Measurements from ENCODE around the gene SFXN5.

Gene SFXN5

DNA sequence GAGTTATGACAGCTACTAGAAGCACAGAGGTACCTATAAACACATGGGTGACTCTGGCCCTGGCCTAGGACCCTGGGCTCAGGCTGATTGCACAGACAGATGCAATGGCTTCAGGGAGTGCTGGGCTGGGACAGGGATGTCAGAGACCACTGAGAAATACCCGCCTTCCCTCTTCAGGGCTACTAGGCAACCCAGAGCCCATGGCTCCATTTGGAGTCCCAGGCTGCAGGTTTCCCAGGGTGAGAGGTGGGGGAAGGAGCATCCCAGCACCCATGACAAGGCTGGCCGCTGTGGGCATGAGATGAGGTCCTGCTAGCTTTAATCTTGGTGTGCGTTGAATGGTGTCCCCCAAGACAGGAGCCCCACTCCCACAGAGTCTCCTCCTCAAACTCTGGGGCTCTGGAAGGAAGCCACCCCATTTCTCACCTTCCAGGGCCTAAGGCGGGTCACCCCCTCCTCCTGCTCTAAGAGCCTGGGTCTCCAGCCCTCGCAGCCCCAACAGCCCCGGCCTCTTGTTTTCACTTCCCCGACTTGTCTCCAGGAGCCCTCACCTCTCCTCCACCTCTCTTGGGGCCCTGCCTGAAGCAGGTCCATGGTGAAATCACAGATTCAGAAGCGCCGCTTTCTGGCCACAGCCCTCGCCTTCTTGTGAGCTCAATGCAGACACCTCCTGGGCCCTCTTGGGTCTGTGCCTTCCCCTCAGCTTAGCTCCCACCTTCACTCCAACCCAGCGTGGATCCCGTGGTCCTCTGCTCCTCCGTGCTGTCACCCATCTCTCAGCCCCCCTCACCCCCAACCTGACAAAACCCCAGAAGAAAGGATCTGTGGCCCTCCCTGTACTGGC is 112.7 kb downstream of the SFXN5 start:
- DNase-seq (ENCODE audit: low read depth in 2 of 2): no peak

DNA sequence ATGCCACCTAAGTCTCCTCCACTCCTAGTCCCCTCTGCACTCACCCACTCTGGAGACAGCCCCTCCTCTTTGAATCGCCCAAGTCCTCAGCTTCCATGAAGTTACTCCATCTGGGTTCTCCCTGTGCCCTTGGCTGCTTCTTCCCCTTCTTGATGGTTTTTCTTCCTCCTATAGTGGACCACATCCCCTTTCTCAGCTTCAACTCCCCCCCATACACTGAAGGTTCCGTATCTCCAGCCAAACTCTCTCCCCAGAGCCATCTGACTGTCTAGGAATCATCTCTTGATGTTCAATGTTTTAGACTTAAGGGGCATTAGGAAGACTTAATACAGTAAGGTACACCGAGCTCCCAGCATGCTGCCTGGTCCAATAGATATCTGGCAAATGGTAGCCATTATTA is 114.6 kb downstream of the SFXN5 start:
- no peak for DNase-seq (ENCODE audit: low read depth in 2 of 2)

DNA sequence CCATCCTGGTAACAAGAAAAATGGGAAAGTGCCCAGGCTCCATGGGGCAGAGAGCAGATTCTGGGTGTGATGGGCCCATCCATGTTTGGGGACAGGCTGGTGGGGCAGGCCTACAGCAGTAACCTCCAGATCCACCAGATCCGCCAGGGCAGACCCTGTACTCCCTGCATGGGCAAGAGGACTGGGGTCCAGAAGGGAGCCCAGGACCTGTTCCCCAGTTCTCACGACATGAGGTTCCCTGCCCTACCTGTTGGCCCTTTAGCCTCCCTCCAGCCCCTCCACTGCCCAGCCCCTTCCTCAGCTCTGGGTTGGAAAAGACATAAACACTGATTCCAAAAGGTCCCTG is 115.5 kb downstream of the SFXN5 start:
- no peak for DNase-seq (ENCODE audit: low read depth in 2 of 2)

DNA sequence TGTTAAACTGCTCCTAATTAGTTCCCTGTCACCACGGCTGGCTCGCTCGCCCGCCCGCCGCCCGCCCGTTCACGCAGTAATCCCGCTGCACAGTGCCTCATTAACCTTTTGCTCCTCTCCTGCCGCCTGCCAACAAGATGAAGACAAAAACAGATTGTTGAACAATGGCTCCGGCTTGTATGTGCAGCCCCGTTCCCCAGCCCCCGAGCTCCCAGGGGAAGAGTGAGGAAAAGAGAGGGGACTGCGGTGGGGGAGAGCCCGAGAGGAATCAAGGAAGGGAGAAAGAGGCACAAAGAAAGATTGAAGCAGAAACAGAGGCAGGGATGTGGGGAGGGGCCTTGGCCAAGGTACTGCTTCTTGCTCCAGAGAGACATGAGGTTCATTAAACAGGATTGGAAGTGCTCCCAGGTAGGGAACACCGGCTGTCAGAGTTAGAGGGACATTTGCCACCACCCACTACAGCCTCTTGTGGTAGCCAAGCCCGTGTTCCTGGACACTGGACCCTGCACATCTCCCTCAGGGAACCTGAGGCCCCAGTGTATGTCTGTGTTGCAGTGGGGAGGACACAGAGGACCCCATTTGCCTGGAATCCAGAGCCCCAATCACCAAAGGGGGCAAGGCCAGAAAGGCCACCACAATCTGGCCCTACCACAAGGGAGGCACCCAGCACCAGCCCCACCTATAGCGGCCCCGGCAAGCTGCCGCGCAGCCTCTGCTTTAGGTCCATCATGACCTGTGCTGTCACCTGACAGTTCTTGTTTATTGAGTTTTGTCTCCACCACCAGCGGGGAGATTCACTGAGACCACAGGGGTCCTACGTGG is 116.1 kb downstream of the SFXN5 start:
- DNase-seq (ENCODE audit: low read depth in 2 of 2): no peak

DNA sequence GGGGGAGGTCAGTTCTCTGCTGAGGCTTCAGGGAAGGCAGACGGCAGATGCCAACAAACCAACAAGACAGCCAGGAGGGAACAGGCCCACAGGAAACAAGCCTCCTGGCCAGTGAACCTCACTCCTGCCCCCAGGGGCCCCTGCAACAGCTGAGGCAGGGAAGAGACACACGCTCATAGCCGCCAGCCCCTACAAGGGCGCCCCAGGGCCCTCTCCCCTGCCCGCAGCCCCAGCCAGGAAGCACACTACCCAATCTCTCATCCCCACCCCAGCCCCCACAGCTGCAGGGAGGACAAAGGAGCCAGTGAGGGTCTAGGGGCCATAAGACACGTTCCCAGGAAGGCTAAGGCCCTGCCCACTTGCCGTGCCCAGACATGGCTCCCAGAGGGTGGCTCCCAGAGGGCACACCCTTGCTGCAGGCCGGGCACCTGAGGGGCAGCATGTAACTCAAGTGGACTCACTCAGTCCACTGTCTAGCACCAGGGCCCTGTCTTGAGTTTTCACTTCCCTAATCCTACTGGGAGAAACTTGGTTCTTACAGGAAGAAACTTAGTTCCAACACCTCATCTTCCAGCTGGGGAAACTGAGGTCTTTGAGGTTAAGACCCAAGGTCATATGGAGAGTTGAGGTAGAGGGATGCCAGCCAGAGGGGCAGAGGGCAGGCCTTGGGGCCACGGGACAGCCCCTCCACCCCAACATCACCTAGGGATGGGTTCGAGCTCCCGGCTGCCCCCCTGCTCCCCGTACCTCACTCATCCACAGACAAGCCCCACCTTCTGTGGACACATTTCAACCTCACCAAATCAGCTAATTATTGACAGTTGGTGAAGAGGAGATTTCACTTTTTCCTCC is 116.9 kb downstream of the SFXN5 start:
- DNase-seq (ENCODE audit: low read depth in 2 of 2): no peak

DNA sequence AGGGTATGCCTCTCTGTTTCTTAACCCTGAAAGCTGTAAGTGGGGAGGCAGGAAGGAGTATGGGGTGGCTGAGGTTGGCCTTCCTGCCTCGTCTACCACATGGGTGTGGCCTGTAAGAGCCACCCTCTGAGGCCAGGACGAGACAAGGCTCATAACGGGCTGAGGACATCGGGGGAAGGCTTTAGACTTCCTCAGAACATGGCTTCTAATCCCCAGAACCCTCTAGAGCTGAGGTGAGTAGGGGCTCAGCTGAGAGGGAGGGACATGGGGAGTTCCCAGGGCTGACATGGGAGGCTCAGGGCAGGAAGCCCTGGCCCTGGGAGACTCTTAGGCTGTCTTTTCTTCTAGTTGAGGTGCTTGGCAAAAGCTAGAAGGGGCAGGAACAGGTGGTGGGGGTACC is 117.5 kb downstream of the SFXN5 start:
- DNase-seq (ENCODE audit: low read depth in 2 of 2): no peak

DNA sequence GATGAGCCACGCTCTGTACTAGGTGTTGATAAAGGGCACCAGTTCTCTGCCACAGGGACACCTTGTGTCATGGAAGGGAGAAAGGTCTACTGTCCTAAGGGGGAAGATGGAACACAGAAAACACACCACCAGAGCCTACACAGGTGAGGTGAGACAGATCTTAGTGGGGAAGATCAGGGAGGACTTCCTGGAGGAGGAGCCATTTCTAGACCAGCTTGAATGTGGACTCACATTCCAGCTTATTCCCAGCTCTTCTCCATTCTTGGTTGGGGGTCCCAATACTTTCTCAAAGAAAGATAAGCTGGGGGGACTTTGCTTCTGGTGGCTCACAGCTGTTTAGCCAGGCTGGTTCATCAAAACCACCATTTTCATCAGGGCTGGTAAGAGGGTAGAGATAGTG is 118.0 kb downstream of the SFXN5 start:
- no peak for DNase-seq (ENCODE audit: low read depth in 2 of 2)

DNA sequence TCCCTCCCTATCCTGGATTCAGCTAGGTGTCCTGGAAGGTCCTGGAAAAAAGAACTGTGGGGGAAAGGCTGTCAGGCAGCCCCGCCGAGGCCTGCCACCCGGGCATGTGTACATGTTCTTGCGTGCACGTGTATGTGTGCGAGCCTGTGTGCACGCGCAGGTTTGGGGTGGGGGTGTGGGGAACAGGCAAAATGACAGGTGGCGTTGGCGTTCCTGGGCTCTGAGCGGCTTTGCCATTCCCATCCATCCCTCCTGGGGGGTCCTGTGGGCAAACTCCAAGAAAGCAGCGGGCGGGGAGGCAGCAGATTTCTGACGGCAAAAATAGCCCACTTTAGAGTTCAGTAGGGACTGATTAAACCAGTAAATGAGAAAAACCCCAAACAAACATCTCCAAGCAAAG is 118.6 kb downstream of the SFXN5 start:
- no peak for DNase-seq (ENCODE audit: low read depth in 2 of 2)

DNA sequence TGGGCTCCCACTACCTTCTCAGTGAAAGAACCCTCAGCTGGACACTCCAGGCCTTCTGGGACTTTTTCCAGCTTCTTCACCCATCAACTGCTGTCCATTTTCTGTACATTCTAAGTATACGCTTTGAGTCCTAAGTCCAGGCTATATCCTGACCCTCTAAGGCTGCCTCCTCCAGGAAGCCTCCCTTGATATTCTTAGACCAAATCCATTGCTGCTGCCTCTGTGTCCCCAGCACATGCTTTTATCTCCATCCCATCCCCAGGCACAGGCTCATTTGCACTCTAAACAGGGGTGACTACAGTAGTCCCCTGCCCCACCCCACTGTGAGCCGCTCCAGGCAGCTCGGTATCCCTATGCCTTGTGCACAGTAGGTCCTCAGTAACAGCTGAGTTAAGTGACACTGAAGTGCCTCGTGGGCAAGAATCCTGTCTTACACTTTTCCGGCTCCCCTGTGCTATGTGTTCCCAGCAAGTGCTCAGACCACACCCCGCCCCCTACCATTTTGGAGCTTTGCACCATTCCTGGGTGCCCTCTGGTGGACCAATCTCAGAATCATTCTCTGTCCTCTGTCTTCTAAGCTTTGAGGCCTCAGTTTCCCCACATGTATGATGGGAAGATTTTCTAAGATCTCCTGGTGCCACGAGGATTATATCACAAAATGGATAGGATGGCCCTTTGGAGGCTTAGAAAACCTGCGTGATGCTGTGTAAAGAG is 119.2 kb downstream of the SFXN5 start:
- no peak for DNase-seq (ENCODE audit: low read depth in 2 of 2)

DNA sequence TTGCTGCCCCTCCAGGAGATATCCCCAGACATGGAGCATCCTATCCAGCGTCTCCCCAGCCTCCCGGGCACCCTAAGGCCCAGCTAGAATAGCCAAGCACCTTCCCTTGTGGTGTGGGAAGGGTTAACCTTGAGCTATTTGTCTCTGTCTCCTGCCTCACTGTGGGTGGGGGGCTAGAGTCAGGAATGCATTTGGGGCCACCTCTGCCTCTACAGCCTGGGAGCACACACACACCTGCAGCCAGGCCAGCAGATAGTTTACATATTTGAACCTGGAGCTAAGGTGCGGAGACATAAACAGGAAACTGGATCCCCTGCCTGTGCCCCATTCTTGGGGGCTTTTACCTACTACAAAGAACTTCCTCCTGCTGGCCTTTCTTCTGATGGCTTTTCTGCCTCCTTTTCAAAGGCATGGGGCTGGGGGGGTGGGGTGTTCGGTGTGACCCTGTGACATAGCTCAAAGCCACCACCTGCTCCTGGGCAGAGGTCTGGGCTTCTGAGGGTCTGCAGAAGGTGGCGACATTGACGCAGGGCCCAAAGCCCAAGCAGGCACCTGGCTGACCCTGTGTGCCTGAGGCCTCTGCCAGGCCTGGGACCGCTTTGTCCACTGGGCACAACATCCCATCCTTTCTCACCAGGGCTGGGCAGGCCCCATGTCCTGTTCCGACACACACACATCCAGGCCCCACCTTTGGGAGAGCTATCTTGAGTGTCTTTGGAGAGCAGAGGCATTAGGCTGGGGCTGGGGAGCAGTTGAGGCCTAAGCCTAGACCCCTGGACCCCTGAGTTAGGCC is 120.0 kb downstream of the SFXN5 start:
- DNase-seq (ENCODE audit: low read depth in 2 of 2): no peak

DNA sequence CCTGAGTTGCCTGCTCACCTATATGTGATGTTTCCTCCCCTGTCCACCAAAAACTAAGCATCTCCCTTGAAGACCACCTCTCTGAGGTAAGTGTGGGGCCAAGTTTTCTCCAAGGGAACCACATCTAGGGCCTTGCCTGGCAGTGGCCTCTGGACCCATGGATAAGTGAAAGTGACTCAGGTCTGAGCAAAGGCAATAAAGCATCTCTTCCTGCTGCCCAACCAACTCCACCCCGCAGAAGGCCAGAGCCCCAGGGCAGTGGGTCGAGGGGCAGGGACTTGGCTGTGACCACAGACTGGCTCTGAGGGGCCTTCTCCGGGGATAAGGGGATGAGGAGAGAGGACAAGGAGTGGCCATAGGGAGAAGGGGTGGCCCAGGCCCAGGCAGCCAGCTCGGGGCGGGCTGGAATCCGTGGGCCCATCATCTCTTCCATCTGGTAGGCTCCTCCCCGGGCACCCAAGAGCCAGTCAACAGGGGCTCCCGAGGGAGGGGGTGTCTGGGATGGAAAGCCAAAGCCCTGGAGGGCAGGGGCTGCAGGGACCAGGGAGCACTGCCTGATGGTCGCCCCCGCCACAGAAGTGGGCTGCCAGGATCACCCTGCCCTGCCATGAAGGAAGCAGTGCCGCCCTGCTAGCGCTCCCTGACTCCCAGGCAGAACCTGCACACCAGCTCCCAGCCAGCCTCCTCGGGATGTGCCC is 120.8 kb downstream of the SFXN5 start:
- DNase-seq (ENCODE audit: low read depth in 2 of 2): no peak

DNA sequence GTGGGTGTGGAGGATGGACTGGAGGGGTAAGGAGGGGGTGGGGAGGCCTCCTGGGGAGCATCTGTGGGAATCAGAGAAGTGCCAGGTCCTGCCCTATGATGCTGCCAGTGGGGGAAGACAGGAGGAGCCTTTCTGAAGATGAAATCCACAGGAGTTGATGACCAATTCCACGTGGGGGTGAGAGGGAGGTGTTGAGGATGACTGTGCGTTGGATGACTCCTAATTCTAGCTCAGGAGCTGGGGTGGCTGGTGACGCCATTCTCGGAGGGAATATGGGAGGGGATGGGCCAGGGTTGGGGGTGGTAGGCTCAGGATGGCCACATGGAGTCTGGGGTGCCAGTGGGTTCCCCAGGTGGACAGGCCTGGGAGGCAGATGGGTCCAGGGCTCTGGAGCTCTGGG is 121.9 kb downstream of the SFXN5 start:
- no peak for DNase-seq (ENCODE audit: low read depth in 2 of 2)

DNA sequence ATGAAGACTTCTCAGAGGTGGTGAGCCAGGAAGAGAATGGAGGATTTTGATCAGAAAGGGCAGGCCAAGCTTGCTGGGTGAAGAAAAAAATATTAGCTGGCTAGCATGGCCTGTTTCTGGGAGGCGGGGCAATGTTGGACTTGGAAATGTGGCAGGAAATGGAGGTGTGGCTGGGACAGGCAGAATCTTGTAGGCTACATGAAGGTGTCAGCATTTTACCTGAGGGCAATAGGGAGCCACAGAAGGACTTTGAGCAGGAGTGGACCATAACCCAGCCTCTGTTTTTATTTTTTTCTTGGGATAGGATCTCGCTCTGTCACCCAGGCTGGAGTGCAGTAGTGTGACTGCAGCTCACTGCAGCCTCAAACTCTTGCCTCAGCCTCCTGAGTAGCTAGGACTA is 122.5 kb downstream of the SFXN5 start:
- no peak for DNase-seq (ENCODE audit: low read depth in 2 of 2)

DNA sequence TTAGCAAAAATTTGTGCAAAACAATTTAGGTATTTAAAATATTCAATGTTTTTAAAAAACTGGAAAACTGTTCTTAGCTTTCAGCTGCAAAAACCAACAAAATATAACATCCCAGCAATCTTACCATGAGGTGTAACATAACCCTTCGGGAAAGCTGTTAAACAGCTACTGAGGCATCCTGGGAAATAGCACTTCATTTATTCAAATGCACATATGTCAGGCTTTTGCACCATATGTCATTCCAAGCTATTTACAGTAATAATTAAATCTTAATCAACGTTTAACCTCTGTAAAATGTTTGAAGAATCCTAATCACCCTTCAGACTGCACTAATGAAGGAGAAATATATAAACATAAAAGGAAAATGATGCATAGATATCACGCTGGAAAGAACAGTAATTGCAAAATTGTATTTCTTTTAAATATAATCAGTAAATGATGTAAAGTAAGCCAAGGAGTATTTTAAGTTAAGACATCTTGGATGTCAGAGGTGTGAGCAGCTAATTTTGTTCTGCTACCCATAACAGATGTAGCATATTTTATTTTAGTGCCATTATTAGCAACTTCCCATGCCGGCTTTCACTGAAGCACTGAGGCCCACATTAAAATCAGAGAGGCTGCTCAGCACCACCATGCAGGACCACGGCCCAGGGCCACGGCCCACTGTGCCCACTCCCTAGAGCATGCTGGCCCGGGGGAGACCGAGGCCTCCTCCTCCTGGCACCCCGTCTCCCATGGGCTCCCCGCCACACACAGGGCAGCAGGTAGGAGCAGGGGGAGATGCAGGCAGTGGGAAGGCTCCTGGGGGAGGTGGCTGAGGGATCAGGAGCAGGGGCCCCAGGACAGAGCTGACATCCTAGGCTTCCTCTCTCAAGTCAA is 123.3 kb downstream of the SFXN5 start:
- no peak for DNase-seq (ENCODE audit: low read depth in 2 of 2)

DNA sequence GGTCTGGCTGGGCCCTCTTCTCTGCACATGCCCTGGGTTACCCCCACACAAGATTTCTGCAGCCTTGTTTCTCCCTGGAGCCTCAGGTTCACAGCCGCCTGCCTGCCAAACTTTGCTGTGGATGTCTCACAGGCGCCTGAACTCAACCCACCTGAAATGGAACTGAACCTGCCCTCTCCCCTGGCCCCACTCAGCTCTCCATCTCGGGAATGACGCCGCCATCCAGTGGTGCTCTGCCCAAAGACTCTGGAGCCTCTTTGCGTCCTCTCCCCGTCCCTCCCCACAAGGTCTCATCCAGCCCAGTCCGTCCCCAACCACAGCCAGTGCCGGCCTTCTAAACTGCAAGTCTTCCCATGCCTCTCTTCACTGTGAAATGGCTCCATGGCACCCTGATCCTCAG is 125.0 kb downstream of the SFXN5 start:
- no peak for DNase-seq (ENCODE audit: low read depth in 2 of 2)

DNA sequence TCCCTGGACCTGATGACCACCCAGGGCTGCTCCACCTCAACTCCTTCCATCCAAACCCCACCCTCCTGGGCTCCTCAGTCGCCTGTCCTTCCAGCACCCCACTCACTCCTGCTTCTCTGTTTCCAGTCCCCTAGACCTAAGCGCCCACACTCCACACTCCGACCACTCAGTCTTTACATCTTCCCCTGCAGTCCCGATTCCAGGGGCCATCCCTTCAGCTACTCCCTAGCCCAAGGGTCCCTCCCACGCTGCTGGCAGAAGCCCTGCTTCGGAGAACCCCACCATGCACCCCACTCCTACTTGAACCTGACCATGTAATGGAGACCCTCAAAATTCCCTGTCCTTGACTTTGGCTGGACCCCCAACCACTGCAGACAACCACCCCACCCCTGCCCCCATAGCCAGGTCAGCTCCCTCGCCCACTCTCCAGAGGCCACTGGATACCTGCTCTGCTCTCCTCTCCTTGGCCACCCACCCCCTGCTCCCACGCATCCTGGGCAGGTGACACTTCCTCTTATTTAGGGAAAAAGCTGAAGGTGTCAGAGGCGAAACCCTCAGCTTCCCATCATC is 126.0 kb downstream of the SFXN5 start:
- no peak for DNase-seq (ENCODE audit: low read depth in 2 of 2)

DNA sequence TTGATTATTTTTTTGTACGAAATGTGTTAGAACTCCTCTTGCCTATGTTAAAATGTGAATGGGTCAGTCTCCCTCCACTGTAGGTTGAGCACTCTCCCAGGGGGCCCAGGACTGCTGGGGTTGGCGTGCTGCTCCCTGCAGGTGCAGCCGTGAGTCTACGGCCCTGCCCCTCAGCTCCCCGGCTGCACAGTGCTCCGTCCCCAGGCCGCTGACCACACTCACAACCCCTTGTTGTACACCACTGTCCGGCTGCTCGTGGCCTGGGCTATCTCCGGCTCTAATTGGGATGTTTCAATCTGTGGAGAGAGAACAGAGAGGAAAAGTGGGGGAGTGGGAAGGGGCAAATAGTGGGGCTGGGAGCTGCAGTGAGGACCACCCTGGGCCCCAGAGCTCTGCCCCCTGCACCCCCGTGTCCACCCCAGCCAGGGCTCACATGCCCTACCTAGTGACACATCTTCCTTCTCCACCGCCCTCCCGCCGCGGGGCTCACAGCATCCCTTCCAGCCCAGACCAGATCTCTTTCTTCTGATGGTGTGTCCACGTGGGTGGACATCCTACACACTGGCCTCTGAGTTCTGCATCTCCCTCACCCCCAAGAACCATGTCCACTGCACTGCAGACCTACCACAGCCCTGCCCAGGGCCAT is 126.6 kb downstream of the SFXN5 start:
- DNase-seq (ENCODE audit: low read depth in 2 of 2): no peak
